GM13977 (cell line): Measurements from ENCODE around the gene DUOX1.
"Not testable (repeated sequence)": the region's sequence is repeated elsewhere in the genome, so short reads cannot be mapped to it uniquely, and the experiment has no call there.

ENCODE experiments used
- DNase-seq: peaks from one replicate; pipeline ENCODE4 v3.0.0; 2012; ENCODE audit warnings: low spot score
- in situ Hi-C: fragments of 300-500 bp; cut with MboI; formaldehyde crosslinking; loops from one replicate; pipeline ENCODE4 v1.12.0; 2022; ENCODE audit warnings: low sequenced_read_pairs, low pct_unique_long_range_greater_than_20kb, mixed read lengths, inconsistent platforms; ENCODE audit not compliant: unreplicated experiment
- TF ChIP-seq, protein P1 (sequence below): IDR thresholded peaks from 2 replicates; pipeline ENCODE4 v1.5.1; 2012; ENCODE audit warnings: mild to moderate bottlenecking, control low read depth; ENCODE audit not compliant: insufficient read depth; ENCODE audit errors: extremely low read depth, missing control alignments

DUOX1 gene

DNA sequence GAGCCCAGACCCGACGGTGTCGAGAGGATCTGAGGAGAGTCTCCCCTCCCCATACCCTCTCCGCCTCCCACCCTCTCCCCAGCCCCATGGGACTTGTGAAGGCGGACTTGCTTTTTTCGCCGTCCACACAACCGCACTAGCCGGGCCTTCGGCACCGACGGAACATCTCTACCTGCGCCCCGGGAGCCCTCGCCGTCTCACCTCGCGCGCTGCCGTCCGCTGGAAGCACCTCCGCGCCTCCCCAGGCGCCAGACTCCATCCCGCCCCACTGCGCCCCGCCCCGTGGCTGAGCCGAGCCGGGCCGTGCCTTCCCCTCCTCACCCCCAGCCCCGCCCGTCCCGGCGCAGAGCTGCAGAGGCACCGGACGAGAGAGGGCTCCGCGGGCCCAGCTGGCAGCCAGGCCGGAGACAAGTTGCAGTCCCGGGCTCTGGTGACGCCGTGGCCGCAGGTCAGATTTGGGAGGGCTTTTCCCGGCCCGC is at the start of gene DUOX1, which contains the start of gene DUOXA1:
DUOX1 (plus strand) TSS at position 344 of the 479 bp plus-strand sequence. CDS start 1,973 bp downstream, outside the sequence.
DUOXA1 (minus strand) TSS at position 229 of the 479 bp plus-strand sequence. CDS start 6,865 bp downstream, outside the sequence.
- TF ChIP-seq, protein P1, sequence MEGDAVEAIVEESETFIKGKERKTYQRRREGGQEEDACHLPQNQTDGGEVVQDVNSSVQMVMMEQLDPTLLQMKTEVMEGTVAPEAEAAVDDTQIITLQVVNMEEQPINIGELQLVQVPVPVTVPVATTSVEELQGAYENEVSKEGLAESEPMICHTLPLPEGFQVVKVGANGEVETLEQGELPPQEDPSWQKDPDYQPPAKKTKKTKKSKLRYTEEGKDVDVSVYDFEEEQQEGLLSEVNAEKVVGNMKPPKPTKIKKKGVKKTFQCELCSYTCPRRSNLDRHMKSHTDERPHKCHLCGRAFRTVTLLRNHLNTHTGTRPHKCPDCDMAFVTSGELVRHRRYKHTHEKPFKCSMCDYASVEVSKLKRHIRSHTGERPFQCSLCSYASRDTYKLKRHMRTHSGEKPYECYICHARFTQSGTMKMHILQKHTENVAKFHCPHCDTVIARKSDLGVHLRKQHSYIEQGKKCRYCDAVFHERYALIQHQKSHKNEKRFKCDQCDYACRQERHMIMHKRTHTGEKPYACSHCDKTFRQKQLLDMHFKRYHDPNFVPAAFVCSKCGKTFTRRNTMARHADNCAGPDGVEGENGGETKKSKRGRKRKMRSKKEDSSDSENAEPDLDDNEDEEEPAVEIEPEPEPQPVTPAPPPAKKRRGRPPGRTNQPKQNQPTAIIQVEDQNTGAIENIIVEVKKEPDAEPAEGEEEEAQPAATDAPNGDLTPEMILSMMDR = no peak
- DNase-seq = no peak
- in situ Hi-C loops = no loop called here

DNA sequence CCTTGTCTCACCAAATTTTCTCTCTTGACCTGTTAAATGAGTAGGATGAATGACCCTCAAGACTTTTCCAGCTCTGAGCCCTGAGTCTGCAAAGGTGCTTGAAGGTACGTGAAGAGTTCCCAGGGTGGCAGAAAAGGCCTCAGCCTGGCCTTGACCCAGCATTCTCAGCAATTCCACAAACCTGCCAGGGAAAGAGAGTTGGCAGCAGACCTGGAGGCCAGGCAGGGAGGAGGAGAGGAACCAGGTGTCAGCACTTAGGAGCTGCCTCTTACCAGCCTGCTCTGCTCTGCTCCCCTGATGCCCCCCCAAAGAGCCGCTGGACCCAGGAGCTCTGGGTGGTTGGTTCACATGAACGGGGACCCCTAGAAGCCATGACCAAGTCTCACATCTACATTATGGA is 49.2 kb upstream of the DUOX1 start:
- in situ Hi-C loops, DNase-seq: not testable (repeated sequence)

DNA sequence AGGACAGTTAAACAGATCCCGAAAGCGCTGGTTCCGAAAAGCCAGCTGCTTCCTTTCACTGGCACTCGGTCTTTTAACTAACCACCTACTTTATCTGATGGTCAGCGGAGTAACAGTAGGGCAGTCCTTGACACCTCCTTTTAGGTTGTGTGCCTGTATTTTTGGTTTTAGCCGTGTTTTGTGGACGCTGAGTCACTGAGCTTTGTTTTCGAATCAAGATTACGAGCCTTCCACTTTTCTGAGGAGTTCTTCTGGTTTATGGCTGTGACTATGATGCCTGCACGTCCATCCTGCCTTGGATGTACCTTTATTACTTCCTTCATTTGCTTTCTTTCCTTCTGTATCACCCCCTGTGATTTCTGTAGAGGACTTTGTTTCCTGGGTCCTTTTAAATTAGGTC is 47.4 kb upstream of the DUOX1 start:
- in situ Hi-C loops = not testable (repeated sequence)

DNA sequence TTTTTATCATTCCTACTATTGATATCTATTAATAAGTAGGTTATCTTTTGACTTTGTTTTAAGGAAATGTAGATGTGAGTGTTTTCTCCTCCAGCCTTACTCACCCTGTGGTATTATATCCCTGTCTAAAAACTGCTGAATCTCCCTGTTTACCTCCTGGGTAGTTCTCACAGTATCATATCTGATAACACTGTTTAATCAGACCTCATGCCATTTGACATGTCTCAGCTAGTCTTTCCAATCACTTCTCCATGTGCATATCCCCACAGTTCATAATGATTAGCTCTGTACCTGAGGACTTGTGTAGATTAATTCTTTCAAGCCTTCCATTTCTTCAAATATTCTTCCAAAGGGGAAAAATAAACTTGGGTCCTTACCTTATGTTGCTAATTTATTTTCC is 46.6 kb upstream of the DUOX1 start:
- TF ChIP-seq, protein P1 = no peak
- DNase-seq = no peak
- in situ Hi-C loops = no loop called here

More for the DNA sequence above, 47.4 kb upstream of the DUOX1 start:
- not testable (repeated sequence) for DNase-seq

DNA sequence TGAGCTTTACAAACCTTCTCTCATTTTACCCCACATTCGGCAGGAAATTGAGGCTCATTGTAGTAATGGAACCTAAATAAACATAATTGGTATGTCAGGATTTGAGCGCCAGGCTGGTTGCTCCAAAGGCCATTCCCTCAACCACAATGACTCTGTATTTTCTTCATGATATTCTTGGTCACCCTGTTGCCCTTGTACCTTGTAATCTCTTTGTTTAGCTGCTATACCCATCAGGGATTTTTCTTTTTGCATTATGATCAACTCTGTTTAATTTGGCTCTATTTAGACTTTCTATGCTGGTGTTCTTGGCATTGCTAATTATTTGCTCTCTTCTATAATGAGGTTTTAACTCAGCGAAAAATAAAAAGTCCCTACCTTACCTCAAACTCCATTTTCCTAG is 45.6 kb upstream of the DUOX1 start:
- no peak for DNase-seq
- TF ChIP-seq, protein P1 = no peak
- in situ Hi-C loops = no loop called here

DNA sequence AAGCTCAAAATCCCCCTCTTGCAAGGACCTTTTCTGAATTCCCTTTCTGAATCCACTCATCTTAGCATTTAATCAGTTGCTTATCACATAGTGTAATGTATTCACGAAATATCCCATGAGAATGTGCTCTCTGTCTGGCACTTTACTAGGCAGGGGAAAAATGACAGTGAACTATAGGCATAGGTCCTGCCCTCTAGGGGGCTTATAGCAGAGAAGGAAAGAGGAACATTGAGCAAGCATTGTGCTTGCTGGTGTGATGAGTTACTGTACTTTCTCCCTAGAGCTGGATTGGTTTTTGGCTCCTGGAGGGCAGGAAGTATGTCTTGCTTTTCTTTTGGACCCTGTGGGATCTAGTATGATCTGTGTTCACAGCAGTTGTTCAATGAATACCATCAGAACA is 42.3 kb upstream of the DUOX1 start:
- TF ChIP-seq, protein P1 = no peak
- in situ Hi-C loops = no loop called here
- no peak for DNase-seq

DNA sequence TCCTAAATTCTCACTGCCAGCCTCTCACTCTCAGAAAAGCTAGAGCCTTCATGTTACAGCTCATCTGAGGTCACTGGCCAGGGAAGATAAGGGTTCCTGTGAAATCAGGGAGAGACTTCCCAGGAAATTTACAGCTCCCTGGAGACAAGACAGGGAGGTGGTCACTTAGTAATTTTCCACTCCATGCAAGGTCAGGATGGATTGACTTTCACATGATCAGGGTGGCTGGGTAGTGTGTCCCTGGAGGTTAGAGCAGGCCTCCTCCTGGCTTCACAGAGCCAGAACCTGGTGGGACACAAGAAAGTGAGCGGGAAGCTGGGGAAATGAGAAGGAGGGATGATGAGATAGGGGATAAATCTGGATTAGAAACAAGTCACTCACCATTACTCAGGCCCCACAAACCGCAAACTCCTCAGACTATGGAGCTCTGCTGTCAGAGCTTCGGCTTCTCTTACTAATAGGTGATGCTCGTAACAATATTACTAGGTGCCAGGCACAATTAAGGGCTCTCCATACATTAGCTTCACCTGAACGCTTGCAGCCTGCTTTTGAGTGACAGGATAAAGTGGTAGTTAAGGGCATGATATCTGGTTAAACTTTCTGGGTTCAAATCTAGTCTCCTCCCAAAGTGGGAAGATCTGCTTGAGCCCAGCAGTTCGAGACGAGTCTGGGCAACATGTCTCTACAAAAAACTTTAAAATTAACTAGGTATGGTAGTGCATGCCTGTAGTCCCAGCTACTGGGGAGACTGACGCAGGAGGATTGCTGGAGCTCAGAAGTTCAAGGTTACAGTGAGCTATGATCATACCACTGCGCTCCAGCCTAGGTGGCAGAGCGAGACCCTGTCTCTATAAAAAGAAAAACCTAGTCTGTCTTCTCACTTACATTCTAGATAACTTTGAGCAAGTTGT is 40.7 kb upstream of the DUOX1 start:
- in situ Hi-C loops = no loop called here
- DNase-seq = no peak
- TF ChIP-seq, protein P1 = no peak
